ENCODE results near the gene AFM. TPM values are rescaled to one million over a fixed set of nuclear protein-coding genes. Genes with fewer than 3 reads are reported as not detected.

AFM gene
- polyA plus RNA-seq, 2 of the 4 experiments (the other 2 are of a cell fraction), result not detected

GRCh38 chr4:73453701-73454005 lies 27.9 kb upstream of the AFM start:
- CTCF ChIA-PET, result no interaction called here

GRCh38 chr4:73454920-73455319 lies 26.6 kb upstream of the AFM start:
- WGBS (ENCODE audit: missing lambda C conversion rate), result 61% methylated on average over 3 of the region's 3 CpGs
- no peak for TF ChIP-seq ZC3H11A (IDR thresholded peaks at IDR 0.05)
- TF ChIP-seq HOXB13 (CRISPR knock-in tag; IDR thresholded peaks at IDR 0.05; ENCODE audit: low read depth), result no peak
- POLR2A ChIA-PET, result no interaction called here
- FAIRE-seq (no peak), DNase-seq (ENCODE audit: low read depth in 1 of 2, low spot score in 1 of 2) (no peak), ATAC-seq (no peak)
- Histone ChIP-seq H3K4me2 (no peak overlapping the region), H3K9me3 (no peaks in the 10 kb centered on the region), H3K4me1 (peaks cover 12% of the 10 kb centered on the region; the same call in 1 of the 3 replicates), H3K4me3 (no peak overlapping the region), H3K27ac (no peak overlapping the region)
- CTCF ChIA-PET, result no interaction called here

More at GRCh38 chr4:73453701-73454005, 27.9 kb upstream of the AFM start:
- Histone ChIP-seq H3K27ac (no peak overlapping the region), H3K4me1 (peaks cover 18% of the 10 kb centered on the region; the same call in 2 of the 3 replicates), H3K9me3 (no peaks in the 10 kb centered on the region), H3K4me3 (no peak overlapping the region), H3K4me2 (no peak overlapping the region)
- no peak for TF ChIP-seq TP53 (CRISPR knock-in tag; IDR thresholded peaks at IDR 0.05)
- TF ChIP-seq ZFP36 (IDR thresholded peaks at IDR 0.05; ENCODE audit: borderline replicate concordance, partially characterized antibody), result no peak
- TF ChIP-seq USF2 (IDR thresholded peaks at IDR 0.05), result no peak
- TF ChIP-seq TFCP2L1 (CRISPR knock-in tag; IDR thresholded peaks at IDR 0.05), result no peak
- TF ChIP-seq SREBF2 (IDR thresholded peaks at IDR 0.05), result no peak
- TF ChIP-seq CBX2 (IDR thresholded peaks at IDR 0.05; ENCODE audit: borderline replicate concordance, low read depth), result no peak
- no peak for TF ChIP-seq ZNF302 (CRISPR knock-in tag; IDR thresholded peaks at IDR 0.05)
- POLR2A ChIA-PET, result no interaction called here
- ATAC-seq (no peak), FAIRE-seq (no peak), DNase-seq (ENCODE audit: low read depth in 1 of 2, low spot score in 1 of 2) (no peak)

- ChIA-PET POLR2A (no interaction called here), CTCF (interaction anchor here (0.7 to 0.9 kb wide), 3 partner anchors 10 to 420 kb away, joined by 3 to 4 read pairs (median 4); no protein-coding TSS in a partner anchor)
- Histone ChIP-seq H3K4me3 (no peak overlapping the region), H3K9me3 (no peaks in the 10 kb centered on the region), H3K4me2 (no peak overlapping the region), H3K27ac (no peak overlapping the region), H3K4me1 (peaks cover 4% of the 10 kb centered on the region; the same call in 1 of the 3 replicates)
- TF ChIP-seq CEBPB (IDR thresholded peaks at IDR 0.05) (no peak), EHMT2 (IDR thresholded peaks at IDR 0.05; ENCODE audit: low read depth) (no peak), CBX2 (IDR thresholded peaks at IDR 0.05; ENCODE audit: borderline replicate concordance, low read depth) (no peak), PHF8 (IDR thresholded peaks at IDR 0.05; ENCODE audit: borderline replicate concordance, low read depth) (no peak), RAD21 (conservative IDR thresholded peaks at IDR 0.05 in 1 of 2, IDR thresholded peaks at IDR 0.05 in 1 of 2) (no peak), MAZ (IDR thresholded peaks at IDR 0.05; ENCODE audit: borderline replicate concordance, low read depth, low read length) (no peak), MAX (IDR thresholded peaks at IDR 0.05) (no peak), GATA3 (IDR thresholded peaks at IDR 0.05; ENCODE audit: borderline replicate concordance) (no peak), KDM5A (IDR thresholded peaks at IDR 0.05) (no peak), JUN (IDR thresholded peaks at IDR 0.05) (no peak), FOSB (CRISPR knock-in tag; IDR thresholded peaks at IDR 0.05) (no peak), ELK1 (IDR thresholded peaks at IDR 0.05; ENCODE audit: low read depth, low read length) (no peak), EHF (CRISPR knock-in tag; IDR thresholded peaks at IDR 0.05) (no peak), SREBF2 (IDR thresholded peaks at IDR 0.05) (no peak), HOXA7 (CRISPR knock-in tag; IDR thresholded peaks at IDR 0.05) (no peak), CBX8 (IDR thresholded peaks at IDR 0.05) (no peak), ESRRA (IDR thresholded peaks at IDR 0.05; ENCODE audit: borderline replicate concordance, low read length) (no peak), CTCF (IDR thresholded peaks at IDR 0.05) (no peak), FOXS1 (CRISPR knock-in tag; IDR thresholded peaks at IDR 0.05) (no peak), SMC3 (IDR thresholded peaks at IDR 0.05) (no peak)
- WGBS (ENCODE audit: missing lambda C conversion rate), result 85% methylated on average over 5 of the region's 5 CpGs
- no peak for DNase-seq (ENCODE audit: low read depth in 1 of 2, low spot score in 1 of 2)
- no peak for FAIRE-seq
- ATAC-seq, result no peak
Observed at GRCh38 chr4:73456177-73457022, 25.1 kb upstream of the AFM start.

All from A549 (cell line).